Measurements from ENCODE around the gene RAPGEF6. TPM values are rescaled to one million over a fixed set of nuclear protein-coding genes. Genes with fewer than 3 reads are reported as not detected.
A peak's percentile ranks its signal among the peaks of the same experiment; 100 is the strongest.

Gene RAPGEF6
- total and polyA plus RNA-seq, 8 donors, result 1.4 to 43.9 (median 18.1) TPM

DNA sequence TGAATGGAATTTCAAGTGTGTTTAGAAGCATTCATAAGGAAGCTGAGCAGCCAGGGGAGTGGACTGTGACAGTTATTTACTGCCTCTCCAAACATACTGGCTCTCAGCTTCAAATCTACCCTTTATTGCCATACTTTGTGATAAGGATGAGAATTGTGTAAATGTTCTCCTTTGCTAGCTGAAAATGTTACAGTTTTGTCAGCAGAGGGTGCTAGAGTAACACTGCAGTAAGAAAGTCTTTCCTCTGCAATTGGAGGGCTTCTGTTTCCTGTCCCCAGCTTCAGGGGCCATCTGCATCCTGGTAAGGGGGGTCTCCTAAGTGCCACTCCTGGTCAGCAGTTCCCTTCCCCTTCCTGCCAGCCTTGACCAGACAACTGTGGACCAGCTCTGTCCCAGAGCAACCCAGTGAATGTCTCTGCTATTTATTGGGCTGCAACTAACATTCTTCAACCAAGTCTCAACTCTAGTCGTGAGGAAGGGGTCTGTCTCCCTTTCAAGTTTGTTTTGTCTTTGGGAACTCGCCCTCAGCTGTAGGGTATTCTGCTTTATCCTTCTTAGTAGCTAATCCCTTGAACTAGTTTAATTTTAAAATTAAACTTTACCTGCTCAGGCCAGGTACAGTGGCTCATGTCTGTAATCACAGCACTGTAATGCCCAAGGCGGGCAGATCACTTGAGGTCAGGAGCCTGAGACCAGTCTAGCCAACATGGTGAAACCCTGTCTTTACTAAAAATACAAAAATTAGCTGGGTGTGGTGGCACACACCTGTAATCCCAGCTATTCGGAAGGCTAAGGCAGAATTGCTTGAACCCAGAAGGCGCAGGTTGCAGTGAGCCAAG lies 45.3 kb downstream of the RAPGEF6 start:
- no peak overlapping the region for H3K27ac ChIP-seq
- H3K36me3 ChIP-seq, result peaks cover 0 to 10% (median 2%) of the 10 kb centered on the region in 4 donors
- intact Hi-C loops (cut with DNase I; ENCODE audit: low total_unique reads), result loop anchor here (5.0 kb wide), 1 partner anchor 418 kb away; no protein-coding TSS in a partner anchor
- H3K27me3 ChIP-seq, result no peaks in the 10 kb centered on the region
- H3K4me3 ChIP-seq, result no peak overlapping the region
- H3K9me3 ChIP-seq, result no peaks in the 10 kb centered on the region
- WGBS, 5 donors, result 55 to 71% (median 61%) methylated on average over 5 of the region's 5 CpGs
- TF ChIP-seq POLR2AphosphoS5 (IDR thresholded peaks at IDR 0.05), result no peak
- TF ChIP-seq, protein P1, sequence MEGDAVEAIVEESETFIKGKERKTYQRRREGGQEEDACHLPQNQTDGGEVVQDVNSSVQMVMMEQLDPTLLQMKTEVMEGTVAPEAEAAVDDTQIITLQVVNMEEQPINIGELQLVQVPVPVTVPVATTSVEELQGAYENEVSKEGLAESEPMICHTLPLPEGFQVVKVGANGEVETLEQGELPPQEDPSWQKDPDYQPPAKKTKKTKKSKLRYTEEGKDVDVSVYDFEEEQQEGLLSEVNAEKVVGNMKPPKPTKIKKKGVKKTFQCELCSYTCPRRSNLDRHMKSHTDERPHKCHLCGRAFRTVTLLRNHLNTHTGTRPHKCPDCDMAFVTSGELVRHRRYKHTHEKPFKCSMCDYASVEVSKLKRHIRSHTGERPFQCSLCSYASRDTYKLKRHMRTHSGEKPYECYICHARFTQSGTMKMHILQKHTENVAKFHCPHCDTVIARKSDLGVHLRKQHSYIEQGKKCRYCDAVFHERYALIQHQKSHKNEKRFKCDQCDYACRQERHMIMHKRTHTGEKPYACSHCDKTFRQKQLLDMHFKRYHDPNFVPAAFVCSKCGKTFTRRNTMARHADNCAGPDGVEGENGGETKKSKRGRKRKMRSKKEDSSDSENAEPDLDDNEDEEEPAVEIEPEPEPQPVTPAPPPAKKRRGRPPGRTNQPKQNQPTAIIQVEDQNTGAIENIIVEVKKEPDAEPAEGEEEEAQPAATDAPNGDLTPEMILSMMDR (IDR thresholded peaks at IDR 0.05), result peak in 5 of 7 experiments; percentile 61 to 81 (median 78)
- DNase-seq, result peak in 1 of 2 donors; percentile 88
- H3K4me1 ChIP-seq, result peaks cover 0 to 22% (median 11%) of the 10 kb centered on the region in 4 donors

DNA sequence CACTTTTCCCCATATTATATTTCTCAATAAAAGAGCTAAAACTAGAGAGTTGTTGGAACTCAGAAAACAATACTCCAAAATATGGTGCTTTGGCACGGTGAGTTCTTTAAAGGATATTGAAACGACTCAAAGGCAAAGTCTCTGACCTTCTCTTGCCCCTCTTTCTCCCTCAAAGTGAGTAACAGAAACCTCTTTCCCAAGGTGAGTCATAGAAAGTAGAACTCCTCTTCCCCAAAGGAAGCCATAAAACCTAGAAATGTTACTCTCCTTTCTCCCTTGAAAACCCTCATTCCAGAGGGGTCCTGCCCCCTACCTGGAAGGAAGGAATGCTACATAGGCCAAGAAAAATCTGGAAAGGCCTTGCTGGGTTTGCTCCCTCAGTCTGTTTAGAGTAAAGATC lies 47.5 kb downstream of the RAPGEF6 start:
- WGBS, 5 donors, result 68 to 81% (median 81%) methylated on average over 2 of the region's 2 CpGs
- H3K27ac ChIP-seq, result no peak overlapping the region
- DNase-seq, result no peak

DNA sequence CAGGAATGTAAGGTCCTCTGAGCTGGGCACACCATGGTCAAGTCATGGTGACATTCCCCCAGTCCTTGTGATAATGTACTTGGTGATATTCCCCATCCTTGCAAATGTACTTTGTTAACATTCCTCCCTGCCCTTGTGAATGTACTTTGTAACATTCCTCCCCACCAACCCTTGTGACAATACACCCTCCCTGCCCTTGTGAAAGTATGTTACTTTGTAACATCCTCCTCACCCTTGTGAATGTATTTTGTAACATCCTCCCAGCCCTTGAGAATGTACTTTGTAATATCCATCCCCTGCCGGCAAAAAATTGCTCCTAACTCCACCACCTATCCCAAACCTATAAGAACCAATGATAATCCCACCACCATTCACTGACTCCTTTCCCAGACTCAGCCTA lies 53.3 kb downstream of the RAPGEF6 start:
- Histone ChIP-seq H3K4me3 (no peak overlapping the region), H3K27me3 (no peaks in the 10 kb centered on the region), H3K9me3 (no peaks in the 10 kb centered on the region), H3K27ac (no peak overlapping the region), H3K36me3 (peaks cover 0 to 12% (median 6%) of the 10 kb centered on the region in 4 donors), H3K4me1 (peaks cover 0 to 9% (median 0%) of the 10 kb centered on the region in 4 donors)
- no peak for DNase-seq
- intact Hi-C loops (cut with DNase I; ENCODE audit: low total_unique reads), result no loop called here
- TF ChIP-seq POLR2A (IDR thresholded peaks at IDR 0.05), result no peak
- no peak for TF ChIP-seq POLR2AphosphoS5 (IDR thresholded peaks at IDR 0.05)
- TF ChIP-seq, protein P1 (IDR thresholded peaks at IDR 0.05), result no peak
- TF ChIP-seq EP300 (IDR thresholded peaks at IDR 0.05), result no peak
- 86 to 100% (median 97%) methylated on average over 1 of the region's 1 CpG for WGBS, 5 donors

More for the DNA sequence above, 47.5 kb downstream of the RAPGEF6 start:
- H3K9me3 ChIP-seq, result no peaks in the 10 kb centered on the region
- H3K36me3 ChIP-seq, result peaks cover 0 to 5% (median 2%) of the 10 kb centered on the region in 4 donors
- peaks cover 0 to 12% (median 5%) of the 10 kb centered on the region in 4 donors for H3K4me1 ChIP-seq
- H3K4me3 ChIP-seq, result no peak overlapping the region
- no peak for TF ChIP-seq POLR2AphosphoS5 (IDR thresholded peaks at IDR 0.05)
- TF ChIP-seq EP300 (IDR thresholded peaks at IDR 0.05), result no peak
- no peak for TF ChIP-seq POLR2A (IDR thresholded peaks at IDR 0.05)
- TF ChIP-seq, protein P1 (IDR thresholded peaks at IDR 0.05), result no peak
- H3K27me3 ChIP-seq, result no peaks in the 10 kb centered on the region
- intact Hi-C loops (cut with DNase I; ENCODE audit: low total_unique reads), result loop anchor here (5.0 kb wide), 1 partner anchor 420 kb away; no protein-coding TSS in a partner anchor

DNA sequence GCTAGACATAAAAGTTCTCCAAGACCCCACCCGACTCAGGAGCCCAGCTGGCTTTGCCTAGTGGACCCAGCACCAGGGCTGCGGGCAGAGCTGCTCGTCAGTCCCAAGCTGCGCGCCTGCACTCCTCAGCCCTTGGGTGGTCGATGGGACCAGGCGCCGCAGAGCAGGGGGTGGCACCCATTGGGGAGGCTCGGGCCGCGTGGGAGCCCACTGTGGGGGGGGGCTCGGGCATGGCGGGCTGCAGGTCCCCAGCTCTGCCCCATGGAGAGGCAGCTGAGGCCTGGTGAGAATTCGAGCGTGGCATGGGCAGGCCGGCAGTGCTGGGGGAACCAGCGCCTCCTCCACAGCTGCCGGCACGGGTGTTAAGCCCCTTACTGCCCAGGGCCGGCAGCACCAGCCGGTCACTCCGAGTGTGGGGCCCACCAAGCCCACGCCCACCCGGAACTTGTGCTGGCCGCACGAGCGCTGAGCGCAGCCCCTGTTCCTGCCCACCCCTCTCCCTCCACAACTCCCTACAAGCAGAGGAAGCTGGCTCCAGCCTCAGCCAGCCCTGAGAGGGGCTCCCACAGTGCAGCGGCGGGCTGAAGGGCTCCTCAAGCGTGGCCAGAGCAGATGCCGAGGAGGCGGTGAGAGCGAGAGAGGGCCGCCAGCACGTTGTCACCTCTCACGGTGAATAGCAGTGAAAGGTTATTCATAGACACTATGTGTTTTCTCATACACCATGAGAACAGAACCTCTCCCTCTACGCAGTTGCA lies 54.9 kb downstream of the RAPGEF6 start:
- Histone ChIP-seq H3K9me3 (no peaks in the 10 kb centered on the region), H3K36me3 (peaks cover 0 to 11% (median 6%) of the 10 kb centered on the region in 4 donors), H3K4me3 (no peak overlapping the region), H3K27me3 (no peaks in the 10 kb centered on the region), H3K4me1 (peaks cover 0 to 9% (median 0%) of the 10 kb centered on the region in 4 donors), H3K27ac (no peak overlapping the region)
- intact Hi-C loops (cut with DNase I; ENCODE audit: low total_unique reads), result no loop called here
- TF ChIP-seq POLR2AphosphoS5 (IDR thresholded peaks at IDR 0.05), result no peak
- TF ChIP-seq EP300 (IDR thresholded peaks at IDR 0.05), result no peak
- no peak for TF ChIP-seq POLR2A (IDR thresholded peaks at IDR 0.05)
- TF ChIP-seq, protein P1 (IDR thresholded peaks at IDR 0.05), result no peak
- DNase-seq, result no peak
- WGBS, 5 donors, result 96 to 100% (median 97%) methylated on average over 11 to 38 of the region's 38 CpGs
